Measurements from ENCODE around the gene PGD. TPM values are rescaled to one million over a fixed set of nuclear protein-coding genes. Genes with fewer than 3 reads are reported as not detected.
A peak's percentile ranks its signal among the peaks of the same experiment; 100 is the strongest.

PGD gene
- total RNA-seq, 1 donor from 2014 or later, result 152 TPM

GRCh38 chr1:10446790-10447422, 48.0 kb downstream of the PGD start:
- no peak for TF ChIP-seq CTCF (IDR thresholded peaks at IDR 0.05)
- no peak for DNase-seq (ENCODE audit: low spot score in 2 of 2)
- H3K9me3 ChIP-seq, result no peaks in the 10 kb centered on the region
- intact Hi-C loops (cut with DNase I), result no loop called here
- H3K4me3 ChIP-seq, result no peak overlapping the region
- peaks cover 5 to 6% of the 10 kb centered on the region in 2 donors for H3K4me1 ChIP-seq
- no peaks in the 10 kb centered on the region for H3K36me3 ChIP-seq
- H3K27me3 ChIP-seq, result no peaks in the 10 kb centered on the region
- H3K27ac ChIP-seq, result no peak overlapping the region

GRCh38 chr1:10449751-10450150, 50.9 kb downstream of the PGD start, which contains the start of gene CORT:
Gene CORT, plus strand, starts transcription at chr1:10450031. Its CDS starts 193 bp downstream, at chr1:10450224.
- Histone ChIP-seq H3K27ac (no peak within 1 kb of the TSS), H3K27me3 (no peaks in the 10 kb centered on the region), H3K4me3 (peak within 1 kb of the TSS in 1 of 2 donors; percentile 32), H3K4me1 (peaks cover 5 to 6% of the 10 kb centered on the region in 2 donors), H3K36me3 (no peaks in the 10 kb centered on the region), H3K9me3 (no peaks in the 10 kb centered on the region)
- DNase-seq (ENCODE audit: low spot score in 2 of 2), result no peak
- intact Hi-C loops (cut with DNase I), result no loop called here
- TF ChIP-seq CTCF (IDR thresholded peaks at IDR 0.05), result no peak

- Histone ChIP-seq H3K27ac (no peak overlapping the region), H3K9me3 (no peaks in the 10 kb centered on the region), H3K4me3 (no peak overlapping the region), H3K36me3 (no peaks in the 10 kb centered on the region), H3K4me1 (peaks cover 5 to 6% of the 10 kb centered on the region in 2 donors), H3K27me3 (no peaks in the 10 kb centered on the region)
- intact Hi-C loops (cut with DNase I), result no loop called here
- DNase-seq (ENCODE audit: low spot score in 2 of 2), result no peak
- TF ChIP-seq CTCF (IDR thresholded peaks at IDR 0.05), result no peak
These were observed 51.4 kb downstream of the PGD start for GRCh38 chr1:10450156-10450814.

- Histone ChIP-seq H3K9me3 (no peaks in the 10 kb centered on the region), H3K27ac (no peak overlapping the region), H3K36me3 (no peaks in the 10 kb centered on the region), H3K27me3 (no peaks in the 10 kb centered on the region), H3K4me1 (peaks cover 5 to 6% of the 10 kb centered on the region in 2 donors), H3K4me3 (peak overlapping the region in 1 of 2 donors; percentile 32)
- TF ChIP-seq CTCF (IDR thresholded peaks at IDR 0.05), result no peak
- no peak for DNase-seq (ENCODE audit: low spot score in 2 of 2)
- intact Hi-C loops (cut with DNase I), result no loop called here
These were observed 52.0 kb downstream of the PGD start for GRCh38 chr1:10450836-10451235.

GRCh38 chr1:10451287-10451686, 52.4 kb downstream of the PGD start:
- H3K9me3 ChIP-seq, result no peaks in the 10 kb centered on the region
- no peaks in the 10 kb centered on the region for H3K27me3 ChIP-seq
- peak overlapping the region in 1 of 2 donors; percentile 32 for H3K4me3 ChIP-seq
- TF ChIP-seq CTCF (IDR thresholded peaks at IDR 0.05), result no peak
- no peak overlapping the region for H3K27ac ChIP-seq
- H3K36me3 ChIP-seq, result no peaks in the 10 kb centered on the region
- no peak for DNase-seq (ENCODE audit: low spot score in 2 of 2)
- intact Hi-C loops (cut with DNase I), result no loop called here
- H3K4me1 ChIP-seq, result peaks cover 5 to 6% of the 10 kb centered on the region in 2 donors

Measured in ascending aorta (tissue), 2 donors.